Activated CD4-positive, CD25-positive, alpha-beta regulatory T cell treated with anti-CD3 and anti-CD28 coated beads, Interleukin-2, amount 50 U/mL, for 24 hours (primary cell): ENCODE results near the gene RORC.
"Not testable (repeated sequence)": the region's sequence is repeated elsewhere in the genome, so short reads cannot be mapped to it uniquely, and the experiment has no call there.

Experiments
- ATAC-seq, 2 donors: fragments of 150-1000 bp; cut with Tn5 transposase; one replicate each; pipeline ENCODE4 v1.10.0; 2021; ENCODE audit warnings: mild to moderate bottlenecking in 1 of 2, moderate library complexity in 1 of 2

Gene RORC

GRCh38 chr1:151831605-151832004 lies at the start of gene RORC:
Gene RORC, minus strand, starts transcription at chr1:151831802. Its CDS starts 38 bp downstream, at chr1:151831764.
- ATAC-seq = no peak

- ATAC-seq = no peak
Observed at GRCh38 chr1:151875419-151876097, 44.0 kb upstream of the RORC start.

GRCh38 chr1:151872776-151873175 lies 41.2 kb upstream of the RORC start:
- ATAC-seq = not testable (repeated sequence)

- ATAC-seq = no peak
Observed at GRCh38 chr1:151871284-151872030, 39.9 kb upstream of the RORC start.

GRCh38 chr1:151868486-151868885 lies 36.9 kb upstream of the RORC start:
- no peak for ATAC-seq

- peak in 1 of 2 donors; percentile 56 for ATAC-seq
Observed at GRCh38 chr1:151867765-151868411, 36.3 kb upstream of the RORC start.

GRCh38 chr1:151867321-151867720 lies 35.7 kb upstream of the RORC start:
- no peak for ATAC-seq

GRCh38 chr1:151864411-151864810 lies 32.8 kb upstream of the RORC start:
- no peak for ATAC-seq

GRCh38 chr1:151862604-151863003 lies 31.0 kb upstream of the RORC start:
- no peak for ATAC-seq

GRCh38 chr1:151860504-151861187 lies 29.0 kb upstream of the RORC start:
- ATAC-seq = no peak

GRCh38 chr1:151859891-151860293 lies 28.3 kb upstream of the RORC start:
- no peak for ATAC-seq

- ATAC-seq = no peak
Observed at GRCh38 chr1:151858886-151859665, 27.5 kb upstream of the RORC start.

GRCh38 chr1:151858030-151858746 lies 26.6 kb upstream of the RORC start:
- ATAC-seq = no peak

- no peak for ATAC-seq
Observed at GRCh38 chr1:151855933-151856332, 24.3 kb upstream of the RORC start.

GRCh38 chr1:151855516-151855915 lies 23.9 kb upstream of the RORC start:
- not testable (repeated sequence) for ATAC-seq

- no peak for ATAC-seq
Observed at GRCh38 chr1:151854658-151855057, 23.1 kb upstream of the RORC start.

- no peak for ATAC-seq
Observed at GRCh38 chr1:151853411-151853943, 21.9 kb upstream of the RORC start, which contains the start of gene THEM5. Gene THEM5, minus strand, starts transcription at chr1:151853712. Its CDS starts 147 bp downstream, at chr1:151853565.

- ATAC-seq = no peak
Observed at GRCh38 chr1:151852733-151853132, 21.1 kb upstream of the RORC start.

GRCh38 chr1:151851886-151852285 lies 20.3 kb upstream of the RORC start:
- ATAC-seq = no peak

GRCh38 chr1:151849871-151850270 lies 18.3 kb upstream of the RORC start:
- ATAC-seq = no peak

- ATAC-seq = no peak
Observed at GRCh38 chr1:151849126-151849525, 17.5 kb upstream of the RORC start.
